Ishikawa (cell line): Measurements from ENCODE around the gene IQUB.

ENCODE experiments used
- CEBPB ChIP-seq: IDR thresholded peaks from 2 replicates; pipeline ENCODE4 v1.6.1; 2012
- CREB1 ChIP-seq: IDR thresholded peaks from 2 replicates; pipeline ENCODE4 v1.6.1; 2012; ENCODE audit warnings: low read depth
- EGR1 ChIP-seq: IDR thresholded peaks from 2 replicates; pipeline ENCODE4 v1.6.1; 2012
- EP300 ChIP-seq: IDR thresholded peaks from 2 replicates; pipeline ENCODE4 v1.6.1; 2012; ENCODE audit warnings: borderline replicate concordance
- FOXM1 ChIP-seq: IDR thresholded peaks from 2 replicates; pipeline ENCODE4 v1.6.1; 2012; ENCODE audit warnings: low read depth, borderline replicate concordance
- MAX ChIP-seq: IDR thresholded peaks from 2 replicates; pipeline ENCODE4 v1.6.1; 2012
- NFIC ChIP-seq: IDR thresholded peaks from 2 replicates; pipeline ENCODE4 v1.6.1; 2012
- RAD21 ChIP-seq: IDR thresholded peaks from 2 replicates; pipeline ENCODE4 v1.6.1; 2012; ENCODE audit warnings: low read depth
- REST ChIP-seq: IDR thresholded peaks from 2 replicates; pipeline ENCODE4 v1.6.1; 2012; ENCODE audit warnings: low read depth, mild to moderate bottlenecking
- TAF1 ChIP-seq: IDR thresholded peaks from 2 replicates; pipeline ENCODE4 v1.6.1; 2012; ENCODE audit warnings: low read depth, mild to moderate bottlenecking
- TCF12 ChIP-seq: IDR thresholded peaks from 2 replicates; pipeline ENCODE4 v1.6.1; 2012; ENCODE audit warnings: low read depth
- TEAD4 ChIP-seq: IDR thresholded peaks from 2 replicates; pipeline ENCODE4 v1.6.1; 2012
- USF1 ChIP-seq: IDR thresholded peaks from 2 replicates; pipeline ENCODE4 v1.6.1; 2012
- YY1 ChIP-seq: IDR thresholded peaks from 2 replicates; pipeline ENCODE4 v1.6.1; 2012; ENCODE audit warnings: low read depth
- ZBTB7A ChIP-seq: IDR thresholded peaks from 2 replicates; pipeline ENCODE4 v1.6.1; 2012; ENCODE audit warnings: low read depth

IQUB gene

GRCh38 chr7:123573896-123574467, 39.6 kb upstream of the IQUB start:
- TF ChIP-seq USF1 = no peak

GRCh38 chr7:123573341-123573740, 38.9 kb upstream of the IQUB start:
- TF ChIP-seq YY1 (no peak), EGR1 (no peak), TEAD4 (no peak), TAF1 (no peak), RAD21 (no peak), FOXM1 (no peak), REST (no peak), ZBTB7A (no peak), TCF12 (no peak), CEBPB (no peak), CREB1 (no peak), USF1 (no peak), EP300 (no peak), MAX (no peak), NFIC (no peak)

GRCh38 chr7:123571684-123572083, 37.3 kb upstream of the IQUB start:
- no peak for TF ChIP-seq RAD21
- no peak for TF ChIP-seq FOXM1
- TF ChIP-seq TCF12 = no peak
- no peak for TF ChIP-seq REST
- TF ChIP-seq EGR1 = no peak
- no peak for TF ChIP-seq YY1
- TF ChIP-seq EP300 = no peak
- no peak for TF ChIP-seq TAF1
- no peak for TF ChIP-seq CREB1
- no peak for TF ChIP-seq MAX
- no peak for TF ChIP-seq USF1
- TF ChIP-seq ZBTB7A = no peak
- TF ChIP-seq TEAD4 = no peak
- TF ChIP-seq NFIC = no peak
- no peak for TF ChIP-seq CEBPB

- TF ChIP-seq TAF1 (no peak), TEAD4 (no peak), REST (no peak), CREB1 (no peak), ZBTB7A (no peak), NFIC (no peak), USF1 (no peak), CEBPB (no peak), TCF12 (no peak), MAX (no peak), EGR1 (no peak), YY1 (no peak), EP300 (no peak), RAD21 (no peak), FOXM1 (no peak)
Measured at GRCh38 chr7:123571187-123571586, 36.8 kb upstream of the IQUB start.
